Hypothalamus (tissue), 51 donors: ENCODE measurements around the gene DAP.
"Not testable (repeated sequence)": the region's sequence is repeated elsewhere in the genome, so short reads cannot be mapped to it uniquely, and the experiment has no call there.

ENCODE experiments used
- DNase-seq, 51 donors: peaks; one replicate each; lab custom pipeline; 2025; lab: John Stamatoyannopoulos, UW

The DAP gene

GRCh38 chr5:10660720-10661387 lies 100.2 kb downstream of the DAP start:
- no peak for DNase-seq

DNA sequence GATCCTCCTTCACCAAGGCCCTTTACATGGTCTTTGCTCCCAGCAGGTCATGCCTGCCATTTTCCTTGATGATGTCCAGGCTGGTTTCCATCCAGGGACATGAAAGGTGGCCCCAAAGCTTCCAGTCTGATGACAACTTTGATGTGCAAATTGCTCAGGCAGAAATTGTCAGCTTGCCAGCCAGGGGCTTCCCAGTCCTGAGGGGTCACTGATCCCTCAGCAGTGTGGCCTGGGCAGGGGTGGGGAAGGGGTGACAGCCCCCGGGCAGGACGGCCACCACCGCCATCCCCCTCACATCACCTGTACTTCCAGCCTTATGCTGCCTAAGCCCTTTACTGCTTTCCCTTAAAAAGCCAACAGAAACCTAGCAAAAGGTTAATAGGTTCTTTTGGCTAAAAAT lies 100.9 kb downstream of the DAP start:
- no peak for DNase-seq

DNA sequence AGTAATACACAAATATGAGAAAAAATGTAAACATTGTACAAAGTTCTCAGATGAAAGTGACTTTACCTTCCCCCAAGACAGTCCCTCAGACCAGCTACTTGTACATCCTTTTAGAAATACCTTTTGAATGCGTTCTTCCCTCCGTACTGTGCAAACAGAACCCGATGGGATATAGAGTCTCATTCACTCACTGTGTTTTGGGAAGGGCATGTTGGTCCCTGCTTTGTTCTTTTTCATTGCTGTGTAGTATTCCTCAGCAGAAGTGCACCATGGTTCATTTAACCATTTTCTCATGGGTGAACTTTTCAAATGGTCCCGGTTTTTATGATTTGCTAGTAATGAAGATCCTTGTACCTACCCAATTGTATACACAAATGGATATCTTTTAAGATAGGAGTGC lies 102.8 kb downstream of the DAP start:
- no peak for DNase-seq

GRCh38 chr5:10655972-10656830 lies 104.8 kb downstream of the DAP start:
- no peak for DNase-seq

DNA sequence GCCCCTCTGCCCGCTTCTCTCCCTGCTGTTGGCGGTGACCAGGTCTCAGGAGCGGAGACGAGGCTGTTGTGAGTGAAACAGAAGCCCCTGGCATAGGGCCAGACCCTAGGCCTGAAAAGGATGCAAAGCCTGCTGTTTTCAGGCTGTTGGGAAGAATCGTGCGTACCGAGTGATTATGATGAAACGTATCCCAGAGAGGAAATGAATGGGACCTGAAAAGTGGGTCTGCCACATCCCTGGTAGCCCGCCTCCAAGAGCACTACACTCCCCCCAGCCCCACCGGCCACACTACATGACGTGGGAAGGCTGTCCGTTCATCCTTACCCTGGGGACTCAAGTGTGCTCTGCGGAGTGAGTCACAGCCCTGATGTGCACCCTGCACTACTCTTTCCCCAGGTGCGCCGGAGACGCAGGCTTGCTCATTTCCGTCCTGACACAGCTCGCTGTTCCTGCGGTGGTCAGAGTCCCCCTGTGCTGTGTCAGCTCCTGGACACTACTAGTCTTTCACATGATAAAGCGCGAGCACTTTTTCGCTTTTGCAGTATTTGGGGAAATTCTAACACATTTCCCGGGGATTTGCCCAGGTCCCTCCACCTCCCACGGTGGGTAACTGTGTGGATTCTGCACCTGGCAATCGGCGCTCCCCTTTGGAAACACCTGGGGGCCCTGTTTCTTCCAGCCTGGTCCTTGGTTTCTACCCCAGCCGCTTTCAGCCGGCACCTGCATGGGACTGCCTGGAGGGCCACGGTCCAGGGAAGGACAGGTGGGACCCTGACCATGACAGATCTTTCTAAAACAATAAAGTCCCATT lies 105.7 kb downstream of the DAP start:
- DNase-seq = no peak

DNA sequence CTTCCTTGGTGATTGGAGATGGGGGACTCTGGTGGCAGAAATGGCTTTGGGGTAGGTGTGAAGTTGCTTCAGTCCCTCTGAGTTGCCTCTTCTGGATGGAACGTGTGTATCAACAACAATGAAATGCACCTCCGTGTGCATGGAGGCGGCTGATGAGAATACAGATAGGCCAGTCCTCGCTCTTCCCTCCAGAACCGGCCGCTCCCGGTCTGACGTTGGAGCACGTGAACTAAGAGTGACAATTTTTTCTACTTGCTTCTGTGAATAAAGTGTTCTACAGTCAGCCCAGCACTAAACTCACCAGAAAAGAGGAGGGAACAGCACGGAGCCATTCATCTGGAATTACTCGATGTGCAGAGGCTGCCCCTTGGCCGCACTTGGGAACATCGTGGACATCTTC lies 106.5 kb downstream of the DAP start:
- no peak for DNase-seq

DNA sequence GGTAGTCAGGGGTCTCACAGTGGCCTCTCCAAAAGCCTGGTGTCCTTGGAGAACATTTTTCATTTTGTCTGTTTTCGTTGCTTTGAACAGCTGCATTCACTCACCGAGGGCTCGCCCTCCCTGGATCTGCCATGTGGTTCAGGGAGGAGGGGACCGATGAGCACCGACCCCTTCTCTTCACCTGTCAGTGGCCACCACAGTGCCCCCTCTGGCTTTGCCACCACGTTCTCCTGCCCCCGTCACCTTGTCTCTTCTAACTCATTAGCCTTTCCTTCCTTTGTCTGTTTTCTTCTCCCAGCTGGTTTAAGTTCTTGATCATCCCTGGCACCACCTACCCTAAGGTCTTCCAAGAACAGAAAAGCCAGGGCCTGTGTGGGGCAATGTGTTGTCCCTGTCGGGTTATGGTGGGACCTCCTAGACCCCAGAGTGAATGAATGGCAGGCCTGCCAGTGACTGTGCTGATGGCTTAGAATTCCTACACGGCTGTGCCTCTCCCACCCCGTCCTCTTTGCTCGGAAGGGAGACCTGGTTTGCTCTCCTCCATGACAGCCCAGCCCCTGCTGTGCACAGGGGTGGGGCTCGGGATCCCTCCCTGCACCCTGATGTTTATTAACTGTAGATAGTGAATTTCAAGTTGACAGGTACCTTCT lies 107.2 kb downstream of the DAP start:
- no peak for DNase-seq

DNA sequence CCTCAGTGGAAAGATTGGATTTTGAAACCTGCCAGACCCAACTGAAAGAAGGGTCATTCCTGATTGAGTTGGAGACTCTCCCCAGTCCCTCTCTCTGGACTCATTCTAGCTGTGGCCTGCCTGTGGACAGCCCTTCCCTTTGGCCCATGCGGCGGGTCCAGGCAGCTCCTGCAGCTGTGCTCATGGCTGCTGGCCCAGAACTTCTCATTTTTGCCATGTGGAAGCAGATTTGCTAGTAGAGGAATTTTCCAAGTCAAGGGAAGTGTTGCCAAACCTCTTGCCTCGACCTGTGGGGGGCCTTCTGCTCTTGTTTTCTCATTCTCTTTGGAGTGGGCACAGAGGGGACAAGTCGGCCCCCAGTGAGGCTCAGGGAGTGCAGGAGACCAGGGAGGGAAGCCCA lies 108.0 kb downstream of the DAP start:
- DNase-seq = peak in 1 of 51 donors; percentile 16

- no peak for DNase-seq
These were observed 108.4 kb downstream of the DAP start for GRCh38 chr5:10652606-10653005.

- no peak for DNase-seq
These were observed 108.9 kb downstream of the DAP start for GRCh38 chr5:10652151-10652550.

DNA sequence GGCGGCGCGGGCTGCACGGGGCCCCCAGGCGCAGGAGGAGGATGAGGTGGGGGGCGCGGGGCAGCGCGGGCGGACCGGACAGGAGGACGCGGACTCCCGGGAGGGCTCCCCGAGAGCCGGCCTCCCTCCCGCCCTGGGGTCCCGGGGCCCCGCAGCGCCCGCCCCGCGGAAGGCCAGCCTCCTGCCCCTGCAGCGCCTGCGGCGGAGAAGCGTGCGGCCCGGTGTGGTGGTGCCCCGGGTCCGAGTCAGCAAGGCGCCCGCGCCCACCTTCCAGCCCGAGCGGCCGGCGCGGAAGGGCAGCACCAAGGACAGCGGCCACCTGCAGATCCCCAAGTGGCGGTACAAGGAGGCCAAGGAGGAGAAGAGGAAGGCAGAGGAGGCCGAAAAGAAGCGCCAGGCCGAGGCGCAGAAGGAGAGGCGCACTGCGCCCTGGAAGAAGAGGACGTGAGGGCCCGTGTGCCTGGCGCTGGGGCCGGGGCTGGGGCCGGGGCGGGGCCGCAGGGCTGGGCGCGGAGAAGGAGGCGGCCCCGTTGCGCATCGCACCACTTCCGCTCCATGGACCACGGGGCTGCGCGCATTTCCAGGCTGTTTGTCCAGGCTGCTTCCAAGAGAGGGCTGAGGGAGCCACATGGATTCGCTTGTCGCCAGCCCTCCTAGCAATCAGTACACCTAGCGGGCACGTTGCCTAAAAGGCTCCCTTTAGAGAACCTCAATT lies 111.2 kb downstream of the DAP start:
- DNase-seq = peak in 7 of 51 donors; percentile 1 to 35 (median 16)

GRCh38 chr5:10648806-10649665 lies 112.0 kb downstream of the DAP start:
- DNase-seq = no peak

GRCh38 chr5:10647640-10648039 lies 113.4 kb downstream of the DAP start:
- no peak for DNase-seq

- DNase-seq = no peak
These were observed 115.4 kb downstream of the DAP start for GRCh38 chr5:10645671-10646070.

DNA sequence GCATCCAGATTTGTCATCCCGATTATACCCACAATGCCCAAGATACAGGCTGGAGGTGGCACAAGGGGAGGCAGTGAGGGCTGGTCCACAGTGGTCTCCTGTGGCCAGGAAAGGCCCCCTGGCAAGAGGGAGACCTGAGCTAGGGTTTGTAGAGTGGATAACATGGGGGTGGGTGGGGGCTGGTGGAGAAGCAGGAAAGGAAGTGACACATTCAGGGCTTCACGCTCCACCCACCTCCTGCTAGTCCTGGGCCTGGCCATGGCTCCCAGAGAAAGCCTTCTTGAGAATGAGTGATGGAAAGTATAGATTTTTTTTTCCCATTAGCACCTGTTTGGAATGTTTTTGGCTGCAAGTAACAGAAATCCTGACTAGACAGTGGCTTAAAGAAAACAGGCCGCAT lies 115.9 kb downstream of the DAP start:
- DNase-seq = no peak

- no peak for DNase-seq
These were observed 116.8 kb downstream of the DAP start for GRCh38 chr5:10644192-10644591.

DNA sequence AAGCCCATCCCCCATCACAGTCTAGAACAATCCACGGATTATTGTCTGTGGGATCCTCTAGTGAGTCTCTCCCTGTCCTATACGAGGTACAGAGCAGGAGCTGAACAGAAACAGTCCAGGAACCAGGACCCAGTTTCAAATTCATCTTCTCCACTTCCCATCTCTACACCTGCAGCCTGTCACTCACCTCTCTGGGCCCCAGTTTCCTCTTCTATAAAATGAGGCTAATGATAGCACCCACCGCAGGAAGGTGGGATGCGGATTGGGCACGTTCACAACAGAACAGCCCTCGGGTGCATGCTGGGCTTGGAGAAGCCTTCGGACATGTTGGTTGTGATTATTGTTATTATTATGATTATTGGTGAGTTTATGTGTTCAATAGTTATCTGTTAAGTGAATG lies 118.7 kb downstream of the DAP start:
- DNase-seq = no peak

GRCh38 chr5:10639846-10640368 lies 121.1 kb downstream of the DAP start:
- no peak for DNase-seq

DNA sequence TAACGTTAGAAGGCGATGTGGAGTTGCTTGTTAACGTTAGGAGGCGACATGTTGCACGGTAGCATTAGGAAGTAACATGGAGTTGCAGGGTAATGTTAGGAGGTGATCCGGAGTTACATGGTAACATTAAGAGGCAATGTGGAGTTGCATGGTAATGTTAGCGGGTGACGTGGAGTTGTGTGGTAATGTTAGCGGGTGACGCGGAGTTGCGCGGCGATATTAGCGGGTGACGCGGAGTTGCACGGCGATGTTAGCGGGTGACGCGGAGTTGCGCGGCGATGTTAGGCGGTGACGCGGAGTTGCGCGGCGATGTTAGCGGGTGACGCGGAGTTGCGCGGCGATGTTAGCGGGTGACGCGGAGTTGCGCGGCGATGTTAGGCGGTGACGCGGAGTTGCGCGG lies 122.3 kb downstream of the DAP start:
- DNase-seq = not testable (repeated sequence)
